ENCODE data around the gene CDH19.

The CDH19 gene, protein sequence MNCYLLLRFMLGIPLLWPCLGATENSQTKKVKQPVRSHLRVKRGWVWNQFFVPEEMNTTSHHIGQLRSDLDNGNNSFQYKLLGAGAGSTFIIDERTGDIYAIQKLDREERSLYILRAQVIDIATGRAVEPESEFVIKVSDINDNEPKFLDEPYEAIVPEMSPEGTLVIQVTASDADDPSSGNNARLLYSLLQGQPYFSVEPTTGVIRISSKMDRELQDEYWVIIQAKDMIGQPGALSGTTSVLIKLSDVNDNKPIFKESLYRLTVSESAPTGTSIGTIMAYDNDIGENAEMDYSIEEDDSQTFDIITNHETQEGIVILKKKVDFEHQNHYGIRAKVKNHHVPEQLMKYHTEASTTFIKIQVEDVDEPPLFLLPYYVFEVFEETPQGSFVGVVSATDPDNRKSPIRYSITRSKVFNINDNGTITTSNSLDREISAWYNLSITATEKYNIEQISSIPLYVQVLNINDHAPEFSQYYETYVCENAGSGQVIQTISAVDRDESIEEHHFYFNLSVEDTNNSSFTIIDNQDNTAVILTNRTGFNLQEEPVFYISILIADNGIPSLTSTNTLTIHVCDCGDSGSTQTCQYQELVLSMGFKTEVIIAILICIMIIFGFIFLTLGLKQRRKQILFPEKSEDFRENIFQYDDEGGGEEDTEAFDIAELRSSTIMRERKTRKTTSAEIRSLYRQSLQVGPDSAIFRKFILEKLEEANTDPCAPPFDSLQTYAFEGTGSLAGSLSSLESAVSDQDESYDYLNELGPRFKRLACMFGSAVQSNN

DNA sequence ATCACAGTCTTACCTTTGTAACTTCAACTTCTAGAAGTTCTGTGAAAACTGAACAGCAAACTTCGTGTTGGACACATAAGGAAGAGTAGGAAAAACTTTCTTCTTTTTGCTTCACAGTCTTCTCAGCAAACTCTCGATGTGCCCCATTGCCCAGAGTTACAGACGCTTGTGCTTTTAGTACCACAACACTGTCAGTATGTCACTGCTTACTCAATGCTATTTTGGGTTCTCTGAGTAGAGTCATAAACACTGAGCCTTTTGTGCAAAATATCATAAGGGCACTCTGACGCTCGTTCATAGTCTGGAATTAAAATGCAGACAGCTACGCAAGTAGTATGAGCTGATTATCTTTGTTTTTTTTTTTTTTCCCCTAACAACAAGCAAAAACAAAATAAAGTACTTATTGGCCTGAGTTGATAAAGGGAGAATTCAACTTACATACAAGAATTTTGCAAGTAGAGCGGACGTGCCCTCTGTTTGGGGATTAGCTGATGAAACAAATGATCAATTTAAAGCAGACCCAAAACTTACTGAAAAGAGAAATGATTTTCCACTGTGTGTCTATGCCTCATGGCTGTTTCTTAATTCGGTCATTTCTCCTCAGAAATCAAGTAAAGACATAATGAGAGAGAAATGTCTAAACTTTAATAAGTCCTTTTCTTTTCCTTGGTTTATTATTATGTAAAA, at the start of gene CDH19:
Gene CDH19 (minus strand): TSS at position 150 of the 687 bp plus-strand sequence. CDS start 31,886 bp downstream, outside the sequence.
- DNase-seq, result no peak

DNA sequence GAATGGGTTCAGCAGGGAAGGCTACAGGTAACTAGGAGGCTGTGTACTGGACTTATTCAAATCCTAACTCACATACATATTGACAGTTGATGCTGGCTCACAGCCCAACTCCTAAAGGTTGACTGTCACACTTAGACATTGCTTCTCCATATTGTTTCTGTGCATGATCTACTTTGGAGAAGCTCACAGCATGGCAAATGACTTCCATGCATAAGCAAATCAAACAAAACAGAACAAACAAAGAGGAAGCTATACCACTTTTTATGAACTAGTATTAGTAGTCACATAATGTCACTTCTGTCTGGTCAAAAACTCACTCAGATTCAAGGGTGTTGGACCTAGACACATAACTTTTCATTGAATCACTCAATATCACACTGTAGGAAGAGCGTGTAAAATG, 43.8 kb upstream of the CDH19 start:
- no peak for DNase-seq

DNA sequence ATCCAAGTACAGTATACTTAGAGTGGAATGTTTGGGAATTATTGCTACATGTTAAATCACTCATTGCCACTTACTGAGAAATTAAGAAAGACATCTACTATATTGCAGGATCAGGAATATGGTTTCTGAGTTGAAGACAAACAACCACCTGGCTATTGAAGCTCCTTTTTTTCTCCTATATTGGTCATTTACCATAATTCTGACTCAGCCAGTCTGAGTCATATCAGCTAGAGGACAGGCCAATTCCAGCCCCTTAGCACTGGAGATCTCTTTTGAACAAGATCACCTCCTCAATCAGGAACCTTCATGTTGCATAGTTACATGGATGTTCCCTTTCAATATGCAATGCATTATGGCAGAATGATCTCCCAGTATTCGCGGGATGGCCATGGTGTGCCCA, 42.7 kb upstream of the CDH19 start:
- no peak for DNase-seq

DNA sequence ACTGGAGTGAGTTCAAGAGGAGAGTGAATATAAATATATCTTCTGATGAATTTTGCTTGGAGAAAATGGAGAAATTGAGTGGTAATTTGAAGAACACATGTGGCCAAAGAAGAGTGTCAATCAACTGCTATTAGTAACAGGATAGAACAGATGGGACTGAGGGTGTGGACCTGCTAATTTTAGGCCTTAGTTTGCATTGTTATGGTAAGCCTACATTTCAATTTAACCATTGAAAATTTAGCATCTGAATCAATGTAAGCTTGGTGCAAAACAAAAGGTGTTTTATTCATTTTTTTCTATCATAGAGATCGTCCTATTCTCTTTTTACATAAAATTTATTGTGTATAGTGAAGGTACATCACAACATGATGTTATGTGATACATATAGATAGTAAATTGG, 42.1 kb upstream of the CDH19 start:
- no peak for DNase-seq

DNA sequence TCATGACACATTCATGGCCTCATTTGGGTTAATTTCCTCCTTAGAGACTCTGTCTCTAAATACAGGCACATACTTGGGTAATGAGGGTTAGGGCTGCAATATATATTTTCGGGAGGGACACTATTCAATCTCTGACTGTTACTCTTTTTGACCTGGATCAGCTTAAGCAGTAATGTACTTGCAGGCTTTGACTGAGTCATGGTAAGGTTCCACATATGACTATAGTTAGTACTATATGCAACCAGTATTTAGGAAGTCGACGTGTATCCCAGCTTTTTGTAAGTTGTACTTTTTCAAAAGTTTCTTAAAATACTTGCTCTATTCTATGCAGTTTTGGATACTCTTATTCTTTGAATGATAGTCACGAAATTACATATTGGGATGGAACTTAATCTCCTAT, 37.2 kb upstream of the CDH19 start:
- DNase-seq, result no peak

DNA sequence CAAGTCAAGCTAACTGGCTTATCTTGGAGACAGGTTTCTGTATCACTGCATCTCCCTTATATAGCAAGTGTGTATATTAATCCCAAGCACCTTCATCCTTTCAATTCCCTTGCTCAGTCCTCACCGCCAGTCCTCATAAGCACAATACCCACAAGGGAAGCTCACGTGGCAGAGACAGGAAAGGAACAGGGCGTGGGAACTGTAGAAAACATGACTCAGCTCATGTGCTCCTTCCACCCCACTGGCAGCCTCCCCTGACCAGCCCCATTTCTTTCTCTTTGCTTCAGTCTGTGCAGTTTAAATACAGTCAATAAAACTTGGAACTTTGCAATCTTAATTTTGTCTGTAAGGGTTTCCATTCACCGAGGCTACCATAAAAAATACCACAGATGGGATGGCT, 36.5 kb upstream of the CDH19 start:
- DNase-seq, result no peak

DNA sequence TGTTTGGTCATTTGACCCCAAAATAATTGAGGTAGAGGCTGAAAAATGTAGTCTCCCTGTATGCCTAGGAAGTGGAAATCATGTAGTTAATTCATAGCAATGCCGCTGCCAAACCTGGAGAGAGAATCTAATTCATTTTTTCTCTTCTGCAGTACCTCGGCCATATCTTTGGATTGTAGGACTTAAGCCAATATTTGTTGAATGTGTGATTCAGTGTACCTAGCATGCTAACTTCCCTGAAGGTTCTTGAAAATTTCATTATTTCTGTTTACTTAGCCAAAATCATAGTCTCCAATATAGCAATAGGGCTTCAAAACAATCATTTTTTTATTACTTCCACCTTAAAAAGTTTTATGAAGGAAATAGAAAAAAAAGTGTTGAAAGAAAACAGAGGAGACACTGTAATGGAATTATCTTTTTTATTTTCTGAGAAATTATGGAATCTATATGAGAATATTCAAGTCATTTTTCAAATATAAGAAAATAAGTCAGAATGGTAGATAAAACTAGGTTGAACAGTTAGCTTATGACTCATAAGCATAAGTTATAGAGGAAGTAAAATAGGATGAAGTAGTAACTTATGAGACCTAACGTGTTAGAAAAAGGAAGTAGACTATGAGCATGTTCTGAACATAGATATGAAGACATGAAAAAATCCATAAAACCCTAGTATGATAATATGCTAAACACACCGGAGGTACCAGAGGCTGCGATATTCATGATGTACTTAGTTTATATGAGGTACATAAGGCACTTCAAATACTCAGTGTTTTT, 35.2 kb upstream of the CDH19 start:
- no peak for DNase-seq

DNA sequence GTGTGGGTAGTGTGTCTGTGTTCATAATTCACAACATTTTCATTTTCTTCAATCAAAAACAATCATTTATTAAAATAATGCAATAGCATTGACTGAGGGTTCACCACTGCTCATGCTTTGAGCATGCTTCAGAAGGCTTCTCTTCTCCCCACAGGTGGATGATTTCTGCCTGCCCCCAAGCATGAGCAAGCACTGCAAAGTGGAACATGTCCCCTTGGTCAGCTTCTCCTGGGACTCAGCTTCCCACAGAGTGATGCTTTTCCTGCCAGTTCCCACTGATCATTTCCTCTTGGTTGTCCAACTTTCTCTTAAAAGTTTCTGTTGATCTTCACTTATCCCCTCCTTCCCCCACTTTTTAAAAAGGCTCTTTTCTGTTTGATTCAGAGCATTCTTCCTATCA, 31.5 kb upstream of the CDH19 start:
- no peak for DNase-seq

DNA sequence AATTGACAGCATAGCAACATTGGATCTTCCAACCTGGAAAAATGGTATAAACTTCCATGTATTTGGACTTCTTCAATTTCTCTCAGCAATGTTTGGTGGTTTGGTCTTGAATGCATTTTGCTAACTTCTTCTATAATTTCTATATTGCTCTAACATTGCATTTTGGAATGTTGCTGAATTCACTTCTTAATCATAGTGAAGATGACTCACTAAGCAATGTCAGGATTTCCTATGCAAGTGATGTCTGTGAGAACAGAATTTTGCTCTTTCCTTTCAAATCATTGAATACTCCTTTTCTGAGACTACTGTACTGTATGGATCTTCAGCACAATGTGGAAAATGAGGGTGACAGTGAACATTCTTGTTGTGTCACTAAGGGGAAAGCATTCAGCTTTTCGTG, 28.9 kb upstream of the CDH19 start:
- no peak for DNase-seq

DNA sequence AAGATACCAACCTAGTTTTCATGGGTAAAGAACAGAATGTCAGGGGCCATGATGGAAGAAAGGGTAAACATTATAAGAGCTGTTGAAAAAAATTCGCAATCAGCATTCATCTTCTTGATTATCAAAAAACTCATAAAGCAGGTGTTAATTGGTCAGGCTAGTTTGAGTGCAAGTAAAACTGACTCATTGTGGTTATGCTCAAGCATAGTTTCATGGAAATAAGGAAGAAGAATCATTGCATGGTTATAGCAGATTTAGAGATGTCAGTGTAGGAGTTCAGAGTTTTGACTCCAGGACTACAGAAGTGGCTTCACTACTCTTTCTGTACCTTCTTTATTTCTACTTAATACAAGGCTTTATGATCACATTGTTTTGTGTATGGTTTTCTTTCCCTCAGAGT, 26.9 kb upstream of the CDH19 start:
- DNase-seq, result no peak

DNA sequence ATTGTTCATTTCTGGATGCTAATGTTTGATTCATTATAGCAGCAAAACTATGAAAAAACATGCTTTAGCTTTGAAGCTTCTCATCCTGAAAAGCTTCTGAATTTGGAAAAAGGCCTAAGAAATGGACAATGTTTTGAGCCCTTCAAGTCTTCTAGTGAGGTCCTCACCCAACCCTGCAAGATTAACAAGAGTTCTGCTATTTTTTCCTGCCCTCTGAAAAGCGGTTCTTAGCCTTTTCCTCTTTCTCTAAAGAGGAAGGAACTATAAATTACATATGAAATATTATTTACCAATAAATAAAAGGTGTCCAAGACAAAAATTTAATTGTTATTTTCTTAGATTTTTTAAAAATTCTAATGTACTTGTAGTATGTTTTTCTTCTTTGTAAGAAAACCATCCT, 19.9 kb upstream of the CDH19 start:
- DNase-seq, result no peak

DNA sequence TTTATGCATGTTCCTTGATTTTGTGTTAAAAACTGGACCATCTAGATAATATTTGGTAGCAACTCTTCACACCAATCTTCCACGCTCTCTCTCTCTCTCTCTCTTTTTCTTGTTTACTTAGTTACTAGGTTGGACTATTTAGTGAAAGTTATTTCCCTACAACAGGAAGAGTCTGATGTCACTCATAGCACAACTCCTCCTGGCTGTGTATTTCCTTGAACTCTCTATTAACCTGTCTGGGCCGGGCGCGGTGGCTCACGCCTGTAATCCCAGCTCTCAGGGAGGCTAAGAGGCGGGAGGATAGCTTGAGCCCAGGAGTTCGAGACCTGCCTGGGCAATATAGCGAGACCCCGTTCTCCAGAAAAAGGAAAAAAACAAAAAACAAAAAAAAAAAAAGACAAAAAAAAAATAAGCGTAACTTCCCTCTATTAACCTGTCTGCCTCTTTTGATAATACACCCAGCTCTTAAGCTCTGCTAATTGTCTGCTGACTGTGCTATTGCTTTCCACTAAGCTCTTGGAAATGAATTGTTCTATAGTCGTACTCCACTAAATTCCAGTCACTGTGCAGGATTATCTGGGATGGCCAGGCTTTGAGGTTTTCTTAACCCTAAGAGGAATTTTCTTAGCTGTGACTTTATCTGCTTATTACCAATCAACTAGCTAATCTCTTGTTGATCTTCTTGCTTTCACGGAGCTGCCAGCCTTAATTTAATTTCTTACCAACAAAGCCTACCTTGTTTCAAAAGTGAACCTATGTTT, 18.1 kb upstream of the CDH19 start:
- DNase-seq, result peak; percentile 95

DNA sequence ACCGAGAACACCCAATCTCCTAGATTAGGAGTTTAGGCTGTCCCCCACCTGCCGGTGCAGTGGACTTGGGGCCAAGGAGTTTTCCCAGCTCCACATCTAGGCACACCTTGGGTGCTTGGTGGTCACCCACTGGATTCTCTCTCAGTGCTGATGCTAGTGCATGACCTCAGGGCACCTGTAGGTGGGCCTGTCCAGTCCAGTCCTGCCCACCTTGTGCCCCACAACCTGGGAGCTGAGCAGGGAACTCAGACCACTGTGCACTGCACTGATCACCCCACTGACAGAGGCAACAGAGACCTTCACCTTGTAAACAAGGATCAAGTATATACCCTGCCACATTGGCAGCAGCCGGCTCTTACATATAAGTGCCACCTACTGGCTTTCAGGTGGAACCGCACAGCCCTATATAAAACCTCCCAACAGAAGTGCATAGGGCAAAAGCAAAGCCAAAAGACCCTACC, 12.7 kb upstream of the CDH19 start:
- peak; percentile 76 for DNase-seq

DNA sequence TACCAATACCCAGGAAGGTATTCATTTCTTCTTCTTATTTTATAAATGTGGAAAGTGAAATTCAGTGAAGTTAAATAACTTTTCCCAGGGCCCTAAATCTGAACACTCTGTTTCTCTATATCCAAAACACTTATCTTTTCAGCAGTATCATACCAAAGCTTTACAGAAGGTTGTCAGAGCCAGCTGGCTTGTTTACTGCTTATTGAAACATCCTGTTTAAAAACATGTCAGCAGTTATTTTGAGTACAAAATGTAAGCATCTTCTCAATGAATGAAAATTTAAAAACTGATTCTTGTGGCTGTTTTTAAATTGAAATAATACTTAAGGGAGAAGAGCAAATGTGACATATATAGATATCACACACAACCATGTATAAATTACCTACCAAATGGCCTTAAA, 11.3 kb upstream of the CDH19 start:
- no peak for DNase-seq

DNA sequence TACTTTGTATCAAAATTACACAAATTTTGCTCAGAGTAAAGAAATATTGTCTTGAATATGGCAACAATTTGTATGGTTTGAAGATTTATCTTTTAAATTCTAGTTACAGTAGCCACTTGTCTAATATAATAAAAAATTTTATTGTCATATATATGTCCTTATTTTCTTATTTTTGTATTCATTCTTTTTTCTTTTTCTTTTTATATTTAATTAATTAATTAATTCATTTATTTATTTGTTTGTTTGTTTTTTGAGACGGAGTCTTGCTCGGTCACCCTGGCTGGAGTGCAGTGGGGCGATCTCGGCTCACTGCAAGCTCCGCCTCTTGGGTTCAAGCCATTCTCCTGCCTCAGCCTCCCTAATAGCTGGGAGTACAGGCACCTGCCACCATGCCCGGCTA, 3.7 kb upstream of the CDH19 start:
- no peak for DNase-seq

DNA sequence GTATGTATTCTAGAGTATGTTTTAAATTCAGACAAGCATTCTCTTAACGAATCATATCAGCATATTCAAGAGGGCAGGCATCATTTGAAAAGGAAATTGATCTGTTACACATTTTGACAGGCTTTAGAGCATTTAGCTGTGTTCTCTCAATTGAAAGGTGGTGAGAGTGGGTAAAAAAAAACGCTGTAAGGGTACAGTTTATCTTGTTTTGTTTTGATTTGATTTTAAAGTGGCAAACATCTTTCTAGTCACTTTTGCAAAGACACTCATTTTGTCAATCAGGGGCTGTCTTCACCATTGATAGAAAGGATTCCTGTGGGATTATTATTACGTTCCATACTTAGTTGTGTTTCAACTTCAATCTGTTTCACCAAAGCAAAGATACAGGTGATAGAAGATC, 2.2 kb downstream of the CDH19 start:
- no peak for DNase-seq

DNA sequence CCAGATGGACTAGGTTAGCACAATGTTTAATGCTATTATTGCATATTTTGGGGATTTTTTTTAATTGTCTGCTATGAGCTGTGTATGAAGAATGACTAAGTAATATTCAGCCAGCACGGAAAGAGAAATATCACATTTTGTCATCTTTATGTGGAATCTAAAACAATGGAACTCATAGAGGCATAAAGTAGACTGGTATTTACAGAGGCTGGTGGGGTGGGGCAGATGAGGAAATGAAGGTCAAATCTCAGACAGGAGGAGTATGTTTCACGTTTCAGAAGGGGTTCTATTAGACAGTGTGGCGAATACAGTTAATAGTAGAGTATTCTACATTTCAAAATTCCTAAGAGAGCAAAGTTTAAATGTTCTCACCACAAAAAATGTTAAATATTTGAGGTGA, 4.7 kb downstream of the CDH19 start:
- peak; percentile 8 for DNase-seq

DNA sequence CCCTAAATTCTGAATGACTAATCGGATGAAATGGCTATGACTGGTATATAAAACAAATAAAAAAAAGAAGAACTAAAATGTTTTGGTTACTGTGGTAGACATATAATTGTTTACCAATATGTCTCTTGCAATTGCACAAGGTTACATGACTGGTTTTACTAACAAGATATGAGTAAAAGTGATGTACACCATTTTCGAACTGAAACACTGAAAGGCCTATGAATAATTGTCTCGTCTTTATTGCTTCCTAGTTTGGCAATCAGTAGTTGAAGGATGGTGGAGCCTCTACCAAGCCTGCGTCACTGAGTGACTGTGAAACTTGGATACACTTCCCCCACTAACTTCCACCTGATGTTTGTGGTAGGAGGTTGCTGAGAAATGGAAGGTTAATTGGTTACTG, 16.5 kb downstream of the CDH19 start:
- no peak for DNase-seq

DNA sequence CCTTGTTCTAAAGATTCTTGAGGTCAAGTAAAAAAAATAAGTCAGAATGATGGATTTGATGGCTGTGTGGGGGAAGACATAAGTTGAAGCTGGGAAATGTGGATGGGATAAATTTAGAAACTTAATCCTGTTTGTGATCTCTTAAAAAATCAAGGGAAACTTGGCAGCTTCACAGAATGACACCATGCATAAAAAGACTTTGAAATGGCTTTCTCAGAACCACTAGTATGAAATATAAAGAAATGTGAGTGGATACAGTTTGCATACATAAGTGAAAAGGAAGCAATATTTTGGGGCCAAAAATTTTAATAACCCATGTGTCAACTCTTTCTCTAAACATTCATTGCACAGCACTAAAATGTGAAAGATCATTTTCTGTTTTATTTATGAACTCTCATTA, 21.7 kb downstream of the CDH19 start:
- DNase-seq, result peak; percentile 11

DNA sequence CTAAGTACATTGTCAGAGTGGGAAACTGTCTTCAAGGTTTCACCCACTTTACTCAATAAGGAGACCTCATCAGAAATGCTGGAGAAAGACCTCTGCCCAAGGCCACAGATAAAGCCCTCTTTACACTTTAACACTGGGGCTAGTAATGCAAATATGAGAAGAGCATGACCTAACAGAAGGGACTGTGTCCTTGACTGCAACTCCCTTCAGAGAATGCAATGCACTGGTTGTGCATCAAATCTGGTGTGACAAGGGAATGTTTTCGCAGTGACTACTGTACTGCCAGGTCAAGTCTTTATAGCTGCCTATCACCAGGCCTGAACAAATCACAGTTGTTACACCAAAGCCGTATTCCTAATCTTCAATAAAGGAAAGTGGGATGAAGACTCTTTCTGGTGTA, 28.6 kb downstream of the CDH19 start:
- DNase-seq, result no peak

DNA sequence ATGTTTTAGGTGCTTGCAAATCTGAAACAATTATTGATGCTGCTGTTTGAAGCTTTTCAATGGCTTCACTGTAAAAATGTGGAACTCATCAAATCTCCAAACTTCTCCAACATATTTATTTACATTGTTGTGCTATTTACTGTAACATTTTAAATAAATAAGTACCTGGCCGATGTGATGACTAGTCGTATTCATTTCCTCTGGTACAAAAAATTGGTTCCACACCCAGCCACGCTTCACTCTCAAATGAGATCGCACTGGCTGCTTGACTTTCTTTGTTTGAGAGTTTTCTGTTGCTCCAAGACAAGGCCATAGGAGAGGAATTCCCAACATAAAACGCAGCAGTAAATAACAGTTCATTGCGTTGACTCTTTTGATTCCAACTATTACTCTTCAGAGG, 32.0 kb downstream of the CDH19 start:
- no peak for DNase-seq

DNA sequence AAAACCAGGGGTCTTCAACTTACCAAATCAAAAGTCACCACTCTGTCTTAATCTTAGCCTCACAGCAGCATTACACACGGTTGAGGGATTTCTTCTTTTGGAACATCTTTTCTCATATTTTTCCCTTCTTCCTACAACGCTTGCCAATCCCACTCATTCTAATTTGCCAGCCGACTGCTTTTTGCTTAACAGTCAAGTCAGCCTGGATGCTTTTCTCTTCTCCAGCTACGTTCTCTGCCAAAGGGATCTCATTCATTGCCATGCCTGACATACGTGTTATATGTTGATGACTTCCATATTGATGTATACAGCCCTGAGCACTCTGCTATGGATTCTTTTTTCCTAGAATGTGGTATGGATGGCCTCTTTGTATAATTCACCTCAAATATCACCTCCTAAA, 37.3 kb downstream of the CDH19 start:
- no peak for DNase-seq

Data from NCI-H82 (cell line).